ENCODE measurements around the gene LDHAL6B. TPM values are rescaled to one million over a fixed set of nuclear protein-coding genes. Genes with fewer than 3 reads are reported as not detected.

Gene LDHAL6B
- total RNA-seq, 1 donor from 2014 or later, result not detected

- Mint-ChIP-seq H3K27me3 (ENCODE audit: insufficient read depth) (no peaks in the 10 kb centered on the region), H3K4me1 (ENCODE audit: low read depth) (peaks cover 36% of the 10 kb centered on the region), H3K9me3 (no peaks in the 10 kb centered on the region), H3K4me3 (no peak overlapping the region), H3K36me3 (ENCODE audit: low read depth) (peaks cover 19% of the 10 kb centered on the region), H3K27ac (no peak overlapping the region)
- no peak for DNase-seq (ENCODE audit: low spot score)
- intact Hi-C loops (cut with micrococcal nuclease), result no loop called here
These were observed 36.2 kb upstream of the LDHAL6B start for GRCh38 chr15:59170295-59171066.

- Mint-ChIP-seq H3K9me3 (no peaks in the 10 kb centered on the region), H3K27me3 (ENCODE audit: insufficient read depth) (no peaks in the 10 kb centered on the region), H3K36me3 (ENCODE audit: low read depth) (peaks cover 19% of the 10 kb centered on the region), H3K4me1 (ENCODE audit: low read depth) (peaks cover 39% of the 10 kb centered on the region), H3K4me3 (no peak overlapping the region), H3K27ac (no peak overlapping the region)
- DNase-seq (ENCODE audit: low spot score), result no peak
- intact Hi-C loops (cut with micrococcal nuclease), result no loop called here
These were observed 35.6 kb upstream of the LDHAL6B start for GRCh38 chr15:59171067-59171397.

DNA sequence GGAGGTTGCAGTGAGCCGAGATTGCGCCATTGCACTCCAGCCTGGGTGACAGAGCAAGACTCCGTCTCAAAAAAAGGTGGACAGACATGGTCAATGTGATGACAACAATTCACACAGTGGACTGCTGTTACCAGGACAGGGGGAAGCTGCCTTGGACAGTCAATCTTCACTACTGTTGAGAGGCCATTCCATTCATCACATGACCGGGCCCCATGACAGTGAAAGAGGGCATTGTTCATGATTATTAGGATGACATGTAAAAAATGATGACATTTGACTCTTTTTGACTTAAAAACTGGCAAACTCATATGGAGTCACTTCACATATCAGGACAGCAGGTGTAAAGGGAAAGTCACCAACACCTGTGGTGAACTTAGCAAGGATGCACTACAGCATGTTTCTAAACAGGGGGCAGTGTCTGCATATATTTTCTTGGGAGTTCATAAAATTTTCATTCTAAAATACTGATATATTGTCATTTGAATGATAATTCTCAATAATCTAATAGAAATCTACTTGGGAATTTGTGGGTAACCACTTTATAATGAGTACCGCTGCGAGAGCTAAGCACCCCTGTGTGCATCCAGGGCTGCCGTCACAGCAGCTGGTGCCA lies 34.2 kb upstream of the LDHAL6B start:
- intact Hi-C loops (cut with micrococcal nuclease), result no loop called here
- no peak for DNase-seq (ENCODE audit: low spot score)
- Mint-ChIP-seq H3K4me1 (ENCODE audit: low read depth) (peaks cover 36% of the 10 kb centered on the region), H3K27me3 (ENCODE audit: insufficient read depth) (no peaks in the 10 kb centered on the region), H3K4me3 (no peak overlapping the region), H3K27ac (no peak overlapping the region), H3K36me3 (ENCODE audit: low read depth) (peaks cover 13% of the 10 kb centered on the region), H3K9me3 (no peaks in the 10 kb centered on the region)

DNA sequence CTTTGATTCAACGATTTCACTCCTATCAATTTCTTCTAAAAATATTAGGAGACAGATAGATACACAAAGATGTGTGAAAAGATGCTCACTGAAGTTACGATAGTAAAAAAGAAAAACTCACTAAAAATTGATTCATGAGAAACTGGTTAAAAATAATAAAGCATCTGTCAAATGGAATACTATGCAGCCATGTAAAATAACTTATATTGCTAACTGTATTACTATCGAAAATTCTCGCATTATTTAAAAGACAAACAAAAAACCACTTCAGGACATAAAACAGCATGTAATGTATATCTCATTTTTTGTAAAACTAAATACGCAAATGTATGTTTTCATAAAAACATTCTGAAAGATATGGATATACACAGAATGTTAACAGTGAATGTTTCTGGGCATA lies 33.4 kb upstream of the LDHAL6B start:
- peaks cover 35% of the 10 kb centered on the region for H3K4me1 Mint-ChIP-seq (ENCODE audit: low read depth)
- H3K27ac Mint-ChIP-seq, result no peak overlapping the region
- intact Hi-C loops (cut with micrococcal nuclease), result no loop called here
- no peak for DNase-seq (ENCODE audit: low spot score)
- no peak overlapping the region for H3K4me3 Mint-ChIP-seq
- no peaks in the 10 kb centered on the region for H3K27me3 Mint-ChIP-seq (ENCODE audit: insufficient read depth)
- peaks cover 14% of the 10 kb centered on the region for H3K36me3 Mint-ChIP-seq (ENCODE audit: low read depth)
- no peaks in the 10 kb centered on the region for H3K9me3 Mint-ChIP-seq

- Mint-ChIP-seq H3K27me3 (ENCODE audit: insufficient read depth) (no peaks in the 10 kb centered on the region), H3K4me3 (no peak overlapping the region), H3K27ac (no peak overlapping the region), H3K9me3 (no peaks in the 10 kb centered on the region), H3K4me1 (ENCODE audit: low read depth) (peaks cover 32% of the 10 kb centered on the region), H3K36me3 (ENCODE audit: low read depth) (peaks cover 13% of the 10 kb centered on the region)
- intact Hi-C loops (cut with micrococcal nuclease), result no loop called here
- DNase-seq (ENCODE audit: low spot score), result no peak
These were observed 32.4 kb upstream of the LDHAL6B start for GRCh38 chr15:59174151-59174834.

DNA sequence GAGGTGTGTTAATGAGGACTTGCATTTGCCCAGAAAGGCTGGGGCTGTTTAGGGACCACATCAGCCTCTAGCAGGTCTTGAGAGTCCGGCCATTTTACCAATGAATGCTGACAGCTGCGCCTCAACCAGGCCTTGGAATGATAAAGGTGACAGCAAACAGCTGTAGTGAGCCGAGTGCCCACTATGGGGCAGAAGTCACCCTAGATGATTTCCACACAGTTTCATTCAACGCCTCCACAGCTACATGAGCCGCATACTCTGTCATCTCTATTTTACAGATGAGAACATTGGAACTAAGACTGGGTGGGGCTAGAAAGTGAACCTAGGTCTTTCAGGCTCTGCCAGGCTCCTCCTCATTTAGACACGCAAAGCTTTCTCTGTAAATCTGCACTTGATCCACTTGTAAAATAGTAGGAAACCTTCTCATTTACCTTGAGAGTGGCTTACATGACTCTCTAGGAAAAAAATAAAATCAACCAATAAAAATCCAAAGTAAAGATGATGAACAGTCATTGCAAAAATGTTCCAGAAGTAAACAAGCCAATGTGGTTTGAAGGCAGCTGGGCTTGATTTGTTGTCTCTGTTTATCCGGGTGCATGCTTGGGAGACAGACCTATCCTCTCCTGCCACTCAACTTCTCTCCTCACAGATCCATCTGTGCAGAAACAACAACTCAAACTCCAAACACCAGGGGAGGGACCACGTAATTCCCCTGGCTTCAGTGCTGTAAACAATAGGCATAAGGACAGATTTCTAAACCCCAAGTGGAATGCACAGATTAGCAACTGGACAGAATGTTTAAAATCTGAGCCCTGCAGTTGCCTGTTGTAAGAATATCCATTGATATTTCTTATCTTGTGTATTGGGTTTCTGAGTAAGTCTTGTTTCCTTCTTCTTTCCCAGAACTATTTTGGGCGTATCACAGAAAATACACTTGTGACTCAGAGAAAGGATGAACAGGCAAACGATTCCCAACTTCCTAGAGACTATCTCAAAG lies 31.5 kb upstream of the LDHAL6B start:
- peaks cover 23% of the 10 kb centered on the region for H3K4me1 Mint-ChIP-seq (ENCODE audit: low read depth)
- no peaks in the 10 kb centered on the region for H3K9me3 Mint-ChIP-seq
- H3K27ac Mint-ChIP-seq, result peak overlapping the region; percentile 41
- H3K27me3 Mint-ChIP-seq (ENCODE audit: insufficient read depth), result no peaks in the 10 kb centered on the region
- peaks cover 12% of the 10 kb centered on the region for H3K36me3 Mint-ChIP-seq (ENCODE audit: low read depth)
- no peak overlapping the region for H3K4me3 Mint-ChIP-seq
- intact Hi-C loops (cut with micrococcal nuclease), result loop anchor here (1.0 kb wide), 1 partner anchor 318 kb away; no protein-coding TSS in a partner anchor
- peak; percentile 12 for DNase-seq (ENCODE audit: low spot score)

- Mint-ChIP-seq H3K9me3 (peaks cover 9% of the 10 kb centered on the region), H3K27ac (no peak overlapping the region), H3K27me3 (ENCODE audit: insufficient read depth) (no peaks in the 10 kb centered on the region), H3K36me3 (ENCODE audit: low read depth) (peaks cover 20% of the 10 kb centered on the region), H3K4me1 (ENCODE audit: low read depth) (peaks cover 15% of the 10 kb centered on the region), H3K4me3 (no peak overlapping the region)
- no peak for DNase-seq (ENCODE audit: low spot score)
- intact Hi-C loops (cut with micrococcal nuclease), result no loop called here
These were observed 29.9 kb upstream of the LDHAL6B start for GRCh38 chr15:59176653-59177316.

DNA sequence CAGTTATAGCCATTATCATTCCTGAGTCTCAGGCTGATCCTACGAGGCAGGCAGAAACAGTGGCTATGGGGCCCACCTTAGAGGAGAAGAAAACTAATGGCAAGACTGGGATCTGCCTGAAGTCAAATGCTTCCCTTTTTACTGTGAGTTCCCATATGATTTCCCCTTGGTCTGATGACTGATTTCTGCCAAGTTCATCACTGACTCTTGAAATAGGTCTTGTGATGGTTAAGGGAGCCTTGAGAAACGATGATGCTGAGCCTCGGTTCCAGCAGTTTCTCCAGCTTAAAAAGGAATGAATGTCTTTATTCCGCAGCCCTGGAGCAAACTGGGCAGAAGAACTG lies 29.4 kb upstream of the LDHAL6B start:
- peaks cover 15% of the 10 kb centered on the region for H3K4me1 Mint-ChIP-seq (ENCODE audit: low read depth)
- H3K27me3 Mint-ChIP-seq (ENCODE audit: insufficient read depth), result no peaks in the 10 kb centered on the region
- H3K36me3 Mint-ChIP-seq (ENCODE audit: low read depth), result peaks cover 20% of the 10 kb centered on the region
- H3K27ac Mint-ChIP-seq, result no peak overlapping the region
- peaks cover 11% of the 10 kb centered on the region for H3K9me3 Mint-ChIP-seq
- H3K4me3 Mint-ChIP-seq, result no peak overlapping the region
- DNase-seq (ENCODE audit: low spot score), result no peak
- intact Hi-C loops (cut with micrococcal nuclease), result no loop called here

DNA sequence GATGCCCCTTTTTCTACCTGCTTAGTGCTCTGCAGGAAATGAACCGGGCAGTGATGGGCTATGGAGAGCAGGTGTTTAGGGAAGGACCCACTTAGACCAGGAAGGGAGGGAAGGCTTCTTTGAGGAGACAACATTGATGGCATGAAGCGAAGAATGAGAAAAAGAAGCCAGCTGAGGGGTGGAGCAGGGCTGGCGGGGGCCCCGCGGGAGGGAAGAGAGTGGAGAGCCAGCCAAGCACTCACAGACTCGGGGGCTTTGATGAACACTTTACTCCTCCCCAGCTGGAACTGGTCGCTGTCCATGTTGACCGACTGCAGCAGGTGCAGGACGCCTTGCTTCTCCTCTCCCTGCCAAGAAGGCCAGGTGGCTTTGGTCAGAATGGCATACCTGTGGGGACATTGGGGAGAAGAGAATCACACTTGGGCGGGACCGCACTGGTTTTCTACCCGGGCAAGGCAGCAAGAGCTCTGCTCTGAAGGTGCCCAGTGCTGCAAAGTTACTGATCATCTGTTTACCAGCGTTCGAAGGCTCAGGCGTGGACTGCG lies 28.4 kb upstream of the LDHAL6B start:
- no peak overlapping the region for H3K4me3 Mint-ChIP-seq
- DNase-seq (ENCODE audit: low spot score), result no peak
- H3K27ac Mint-ChIP-seq, result no peak overlapping the region
- no peaks in the 10 kb centered on the region for H3K27me3 Mint-ChIP-seq (ENCODE audit: insufficient read depth)
- intact Hi-C loops (cut with micrococcal nuclease), result no loop called here
- H3K9me3 Mint-ChIP-seq, result peaks cover 18% of the 10 kb centered on the region
- H3K4me1 Mint-ChIP-seq (ENCODE audit: low read depth), result peaks cover 15% of the 10 kb centered on the region
- peaks cover 27% of the 10 kb centered on the region for H3K36me3 Mint-ChIP-seq (ENCODE audit: low read depth)

DNA sequence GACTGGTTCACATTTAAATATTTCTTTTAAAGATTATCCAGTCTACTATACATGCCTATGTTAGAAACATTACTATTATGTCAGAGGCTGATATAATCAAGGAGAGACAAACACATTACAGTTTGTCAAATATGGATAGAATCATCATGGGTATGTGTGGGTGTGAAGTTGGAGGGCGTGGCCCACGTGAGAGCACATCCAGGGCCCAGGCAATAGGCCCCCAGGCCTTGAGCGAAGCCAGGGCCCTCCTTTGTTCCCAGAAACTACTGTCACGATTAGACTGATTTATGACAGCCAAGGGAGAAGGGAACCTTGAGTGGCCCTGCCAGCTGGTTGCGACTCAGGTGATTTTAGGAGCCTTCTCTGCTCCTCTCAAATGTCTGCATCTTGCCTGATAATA lies 26.9 kb upstream of the LDHAL6B start:
- no peak overlapping the region for H3K27ac Mint-ChIP-seq
- intact Hi-C loops (cut with micrococcal nuclease), result no loop called here
- peaks cover 23% of the 10 kb centered on the region for H3K36me3 Mint-ChIP-seq (ENCODE audit: low read depth)
- peaks cover 15% of the 10 kb centered on the region for H3K4me1 Mint-ChIP-seq (ENCODE audit: low read depth)
- H3K9me3 Mint-ChIP-seq, result peaks cover 24% of the 10 kb centered on the region
- no peaks in the 10 kb centered on the region for H3K27me3 Mint-ChIP-seq (ENCODE audit: insufficient read depth)
- no peak overlapping the region for H3K4me3 Mint-ChIP-seq
- no peak for DNase-seq (ENCODE audit: low spot score)

- Mint-ChIP-seq H3K9me3 (peaks cover 27% of the 10 kb centered on the region), H3K36me3 (ENCODE audit: low read depth) (peaks cover 22% of the 10 kb centered on the region), H3K27ac (no peak overlapping the region), H3K4me3 (no peak overlapping the region), H3K27me3 (ENCODE audit: insufficient read depth) (no peaks in the 10 kb centered on the region), H3K4me1 (ENCODE audit: low read depth) (peaks cover 5% of the 10 kb centered on the region)
- intact Hi-C loops (cut with micrococcal nuclease), result no loop called here
- no peak for DNase-seq (ENCODE audit: low spot score)
These were observed 25.6 kb upstream of the LDHAL6B start for GRCh38 chr15:59180945-59181600.

Data from activated T-helper 1 cell treated with anti-CD3 and anti-CD28 coated beads, Interleukin-12 subunit alpha, Interleukin-12 subunit beta, Interleukin-2, Interleukin-4 antibody, amounts not matched to agents 30 ng/mL and 10 ng/mL and 1 ng/mL, durations not matched to agents 14 hours and 24 hours and 36 hours (primary cell).